ENCODE data around the gene FADD. TPM values are rescaled to one million over a fixed set of nuclear protein-coding genes. Genes with fewer than 3 reads are reported as not detected.

The FADD gene
- total RNA-seq, 1 donor from 2014 or later: 40.8 TPM

DNA sequence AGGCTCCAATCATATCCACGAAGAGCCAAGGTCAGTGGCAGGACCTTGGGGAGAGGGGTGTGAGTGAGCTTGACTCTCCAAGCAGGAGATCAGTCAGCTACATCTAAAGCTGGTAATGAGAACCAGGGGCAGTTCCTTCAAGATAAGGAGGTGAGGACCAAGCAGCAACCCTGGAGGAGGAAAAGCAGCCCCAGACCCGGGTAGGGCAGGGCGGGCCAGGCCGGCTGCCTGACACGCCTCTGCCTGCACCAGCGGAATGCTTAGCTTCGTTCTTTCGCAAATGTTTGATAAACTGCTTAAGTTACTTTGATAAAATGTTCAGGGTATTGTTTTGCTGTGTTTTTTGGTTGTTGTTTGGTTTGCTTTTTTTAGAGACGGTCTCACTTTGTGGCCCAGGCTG is 18.7 kb upstream of the FADD start:
- Mint-ChIP-seq H3K9me3 (ENCODE audit: unreplicated experiment) (peaks cover 3% of the 10 kb centered on the region), H3K27ac (ENCODE audit: unreplicated experiment) (no peak overlapping the region), H3K27me3 (ENCODE audit: low read depth, unreplicated experiment) (peaks cover 45% of the 10 kb centered on the region), H3K4me3 (ENCODE audit: unreplicated experiment) (no peak overlapping the region), H3K36me3 (ENCODE audit: low read depth, unreplicated experiment) (no peaks in the 10 kb centered on the region), H3K4me1 (ENCODE audit: low read depth, unreplicated experiment) (no peaks in the 10 kb centered on the region)
- Histone ChIP-seq H3K79me2 (ENCODE audit: insufficient read depth, low read length) (no peaks in the 10 kb centered on the region), H3K4me1 (ENCODE audit: insufficient read depth, low read length) (no peaks in the 10 kb centered on the region), H3K4me3 (ENCODE audit: insufficient read depth, low read depth, low read length) (no peak overlapping the region), H4K20me1 (ENCODE audit: insufficient read depth, low read length) (no peaks in the 10 kb centered on the region), H2AFZ (ENCODE audit: low read depth, low read length) (no peak overlapping the region), H3K9ac (ENCODE audit: low read length) (no peak overlapping the region), H3K27me3 (ENCODE audit: insufficient read depth, low read length) (no peaks in the 10 kb centered on the region), H3K9me3 (ENCODE audit: insufficient read depth, low read depth, low read length) (no peaks in the 10 kb centered on the region), H3K36me3 (ENCODE audit: insufficient read depth, low read length) (no peaks in the 10 kb centered on the region), H3K27ac (ENCODE audit: low read depth, low read length) (no peak overlapping the region), H3K4me2 (ENCODE audit: low read length) (no peak overlapping the region)
- DNase-seq (ENCODE audit: low read depth) (no peak), FAIRE-seq (no peak)
- no peak for TF ChIP-seq EZH2 (IDR thresholded peaks at IDR 0.05; ENCODE audit: insufficient read depth, low read length)
- TF ChIP-seq, protein P1, sequence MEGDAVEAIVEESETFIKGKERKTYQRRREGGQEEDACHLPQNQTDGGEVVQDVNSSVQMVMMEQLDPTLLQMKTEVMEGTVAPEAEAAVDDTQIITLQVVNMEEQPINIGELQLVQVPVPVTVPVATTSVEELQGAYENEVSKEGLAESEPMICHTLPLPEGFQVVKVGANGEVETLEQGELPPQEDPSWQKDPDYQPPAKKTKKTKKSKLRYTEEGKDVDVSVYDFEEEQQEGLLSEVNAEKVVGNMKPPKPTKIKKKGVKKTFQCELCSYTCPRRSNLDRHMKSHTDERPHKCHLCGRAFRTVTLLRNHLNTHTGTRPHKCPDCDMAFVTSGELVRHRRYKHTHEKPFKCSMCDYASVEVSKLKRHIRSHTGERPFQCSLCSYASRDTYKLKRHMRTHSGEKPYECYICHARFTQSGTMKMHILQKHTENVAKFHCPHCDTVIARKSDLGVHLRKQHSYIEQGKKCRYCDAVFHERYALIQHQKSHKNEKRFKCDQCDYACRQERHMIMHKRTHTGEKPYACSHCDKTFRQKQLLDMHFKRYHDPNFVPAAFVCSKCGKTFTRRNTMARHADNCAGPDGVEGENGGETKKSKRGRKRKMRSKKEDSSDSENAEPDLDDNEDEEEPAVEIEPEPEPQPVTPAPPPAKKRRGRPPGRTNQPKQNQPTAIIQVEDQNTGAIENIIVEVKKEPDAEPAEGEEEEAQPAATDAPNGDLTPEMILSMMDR (IDR thresholded peaks at IDR 0.05; ENCODE audit: insufficient read depth, low read depth, low read length): no peak

DNA sequence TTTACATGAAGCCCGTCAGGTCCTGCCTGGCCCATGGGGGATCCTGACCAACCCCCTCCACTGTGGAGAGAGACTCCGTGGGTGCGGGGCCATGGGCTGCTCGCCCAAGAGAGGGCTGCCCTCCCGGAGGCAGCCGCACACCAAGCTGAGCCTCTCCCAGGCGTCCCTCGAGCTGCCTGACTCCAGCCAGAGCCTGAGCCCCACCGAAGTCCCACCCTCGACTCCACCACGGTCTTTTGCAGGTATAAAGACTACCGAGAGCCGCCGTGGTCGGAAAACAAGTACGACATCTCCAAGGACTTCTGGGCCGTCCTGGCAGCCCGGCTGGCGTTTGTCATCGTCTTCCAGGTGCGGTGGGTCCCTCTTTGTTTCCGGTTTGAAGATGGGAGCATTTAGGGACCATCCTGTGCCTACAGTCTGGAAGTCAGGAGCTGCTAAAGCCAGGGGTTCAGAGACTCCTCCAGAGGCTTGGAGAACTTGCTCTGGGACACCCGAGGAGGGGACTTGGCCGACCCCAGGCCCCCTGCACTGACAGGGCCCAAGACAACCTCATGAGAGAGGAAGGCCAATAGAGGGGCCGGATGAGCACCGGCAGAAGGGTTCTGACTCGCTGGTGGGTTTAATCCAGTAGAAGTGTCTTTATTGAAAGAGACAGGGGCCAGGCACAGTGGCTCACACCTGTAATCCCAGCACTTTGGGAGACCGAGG is 17.6 kb upstream of the FADD start:
- no peak overlapping the region for H3K27ac Mint-ChIP-seq (ENCODE audit: unreplicated experiment)
- TF ChIP-seq EZH2 (IDR thresholded peaks at IDR 0.05; ENCODE audit: insufficient read depth, low read length): no peak
- TF ChIP-seq, protein P1 (IDR thresholded peaks at IDR 0.05; ENCODE audit: insufficient read depth, low read depth, low read length): no peak
- H3K9me3 ChIP-seq (ENCODE audit: insufficient read depth, low read depth, low read length): no peaks in the 10 kb centered on the region
- H3K4me1 Mint-ChIP-seq (ENCODE audit: low read depth, unreplicated experiment): no peaks in the 10 kb centered on the region
- H3K4me3 Mint-ChIP-seq (ENCODE audit: unreplicated experiment): no peak overlapping the region
- H3K4me3 ChIP-seq (ENCODE audit: insufficient read depth, low read depth, low read length): no peak overlapping the region
- no peak for DNase-seq (ENCODE audit: low read depth)
- H4K20me1 ChIP-seq (ENCODE audit: insufficient read depth, low read length): no peaks in the 10 kb centered on the region
- peaks cover 3% of the 10 kb centered on the region for H3K9me3 Mint-ChIP-seq (ENCODE audit: unreplicated experiment)
- H3K79me2 ChIP-seq (ENCODE audit: insufficient read depth, low read length): no peaks in the 10 kb centered on the region
- H2AFZ ChIP-seq (ENCODE audit: low read depth, low read length): no peak overlapping the region
- no peak overlapping the region for H3K27ac ChIP-seq (ENCODE audit: low read depth, low read length)
- H3K9ac ChIP-seq (ENCODE audit: low read length): no peak overlapping the region
- no peaks in the 10 kb centered on the region for H3K4me1 ChIP-seq (ENCODE audit: insufficient read depth, low read length)
- H3K36me3 Mint-ChIP-seq (ENCODE audit: low read depth, unreplicated experiment): no peaks in the 10 kb centered on the region
- peaks cover 34% of the 10 kb centered on the region for H3K27me3 Mint-ChIP-seq (ENCODE audit: low read depth, unreplicated experiment)
- H3K4me2 ChIP-seq (ENCODE audit: low read length): no peak overlapping the region
- no peaks in the 10 kb centered on the region for H3K36me3 ChIP-seq (ENCODE audit: insufficient read depth, low read length)
- FAIRE-seq: no peak
- H3K27me3 ChIP-seq (ENCODE audit: insufficient read depth, low read length): no peaks in the 10 kb centered on the region

DNA sequence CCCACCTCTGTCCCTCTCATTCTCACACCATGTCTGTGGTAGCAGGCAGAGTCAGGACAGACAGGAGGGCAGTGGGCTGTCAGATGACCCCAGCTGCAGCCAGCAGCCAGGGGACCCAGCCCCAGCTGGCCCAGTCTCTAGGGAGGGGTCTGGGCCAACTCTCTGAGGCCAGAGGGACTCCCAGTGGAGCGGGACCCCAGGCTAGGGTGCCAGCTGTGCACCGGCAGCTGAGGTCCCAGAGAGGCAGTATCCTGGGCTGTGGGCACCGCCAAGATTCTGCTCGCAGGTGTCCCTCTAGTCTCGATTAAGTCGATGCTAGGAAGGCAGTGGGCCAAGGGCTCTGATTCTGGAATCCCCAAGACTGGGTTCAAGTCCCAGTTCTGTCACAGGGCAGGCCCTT is 16.7 kb upstream of the FADD start:
- no peaks in the 10 kb centered on the region for H3K4me1 ChIP-seq (ENCODE audit: insufficient read depth, low read length)
- no peaks in the 10 kb centered on the region for H4K20me1 ChIP-seq (ENCODE audit: insufficient read depth, low read length)
- FAIRE-seq: no peak
- H3K27ac ChIP-seq (ENCODE audit: low read depth, low read length): no peak overlapping the region
- H3K4me3 Mint-ChIP-seq (ENCODE audit: unreplicated experiment): no peak overlapping the region
- H3K9ac ChIP-seq (ENCODE audit: low read length): no peak overlapping the region
- peaks cover 3% of the 10 kb centered on the region for H3K9me3 Mint-ChIP-seq (ENCODE audit: unreplicated experiment)
- no peak overlapping the region for H3K27ac Mint-ChIP-seq (ENCODE audit: unreplicated experiment)
- no peak overlapping the region for H3K4me3 ChIP-seq (ENCODE audit: insufficient read depth, low read depth, low read length)
- H3K36me3 ChIP-seq (ENCODE audit: insufficient read depth, low read length): no peaks in the 10 kb centered on the region
- H3K4me2 ChIP-seq (ENCODE audit: low read length): no peak overlapping the region
- no peaks in the 10 kb centered on the region for H3K36me3 Mint-ChIP-seq (ENCODE audit: low read depth, unreplicated experiment)
- H3K27me3 Mint-ChIP-seq (ENCODE audit: low read depth, unreplicated experiment): peaks cover 32% of the 10 kb centered on the region
- H3K4me1 Mint-ChIP-seq (ENCODE audit: low read depth, unreplicated experiment): no peaks in the 10 kb centered on the region
- H3K79me2 ChIP-seq (ENCODE audit: insufficient read depth, low read length): no peaks in the 10 kb centered on the region
- no peak for DNase-seq (ENCODE audit: low read depth)
- H3K27me3 ChIP-seq (ENCODE audit: insufficient read depth, low read length): no peaks in the 10 kb centered on the region
- no peaks in the 10 kb centered on the region for H3K9me3 ChIP-seq (ENCODE audit: insufficient read depth, low read depth, low read length)
- TF ChIP-seq, protein P1 (IDR thresholded peaks at IDR 0.05; ENCODE audit: insufficient read depth, low read depth, low read length): no peak
- no peak for TF ChIP-seq EZH2 (IDR thresholded peaks at IDR 0.05; ENCODE audit: insufficient read depth, low read length)
- H2AFZ ChIP-seq (ENCODE audit: low read depth, low read length): no peak overlapping the region

Measured in astrocyte (in vitro differentiated cells and primary cell).